SKM-1 treated with dmso at 0.1 percent for 144 hours (cell line): Measurements from ENCODE around the gene C19orf25.
"Not testable (repeated sequence)": the region's sequence is repeated elsewhere in the genome, so short reads cannot be mapped to it uniquely, and the experiment has no call there.

ENCODE experiments used
- DNase-seq: peaks from one replicate; lab custom pipeline; 2025; ENCODE audit not compliant: unreplicated experiment; lab: John Stamatoyannopoulos, UW

Gene C19orf25

GRCh38 chr19:1478934-1479707 is at the start of gene C19orf25:
Gene C19orf25 (minus strand): TSS chr19:1479215. CDS start chr19:1478903, 312 bp downstream.
- DNase-seq = peak; percentile 92

- no peak for DNase-seq
Observed at GRCh38 chr19:1527650-1528309, 48.8 kb upstream of the C19orf25 start.

- no peak for DNase-seq
Observed at GRCh38 chr19:1526979-1527649, 48.1 kb upstream of the C19orf25 start.

- no peak for DNase-seq
Observed at GRCh38 chr19:1526066-1526778, 47.2 kb upstream of the C19orf25 start.

- DNase-seq = no peak
Observed at GRCh38 chr19:1525343-1525742, 46.3 kb upstream of the C19orf25 start.

- no peak for DNase-seq
Observed at GRCh38 chr19:1524972-1525325, 45.9 kb upstream of the C19orf25 start.

- no peak for DNase-seq
Observed at GRCh38 chr19:1524287-1524971, 45.4 kb upstream of the C19orf25 start.

- no peak for DNase-seq
Observed at GRCh38 chr19:1523412-1524286, 44.6 kb upstream of the C19orf25 start, which contains the start of gene PLK5. Gene PLK5 (plus strand): TSS chr19:1524077. CDS start chr19:1526997, 2,920 bp downstream.

GRCh38 chr19:1522838-1523237 is 43.8 kb upstream of the C19orf25 start:
- no peak for DNase-seq

- no peak for DNase-seq
Observed at GRCh38 chr19:1522061-1522460, 43.0 kb upstream of the C19orf25 start.

GRCh38 chr19:1521636-1522035 is 42.6 kb upstream of the C19orf25 start:
- no peak for DNase-seq

- no peak for DNase-seq
Observed at GRCh38 chr19:1520203-1520780, 41.3 kb upstream of the C19orf25 start.

- not testable (repeated sequence) for DNase-seq
Observed at GRCh38 chr19:1519802-1520201, 40.8 kb upstream of the C19orf25 start.

- DNase-seq = no peak
Observed at GRCh38 chr19:1518471-1518870, 39.5 kb upstream of the C19orf25 start.

- no peak for DNase-seq
Observed at GRCh38 chr19:1516395-1516753, 37.4 kb upstream of the C19orf25 start.

- no peak for DNase-seq
Observed at GRCh38 chr19:1514986-1515721, 36.1 kb upstream of the C19orf25 start.

GRCh38 chr19:1514295-1514661 is 35.3 kb upstream of the C19orf25 start:
- no peak for DNase-seq

GRCh38 chr19:1513499-1514294 is 34.7 kb upstream of the C19orf25 start:
- peak; percentile 30 for DNase-seq
